ENCODE results near the gene PLCB1. TPM values are rescaled to one million over a fixed set of nuclear protein-coding genes. Genes with fewer than 3 reads are reported as not detected.

Gene PLCB1
- total and polyA plus RNA-seq, 10 of the 15 experiments (the other 5 are each of a cell fraction or from before 2014, with no cell fraction given): 0.05 to 5.3 (median 0.17) TPM; not detected in 1

GRCh38 chr20:8721098-8721497, 589.0 kb downstream of the PLCB1 start:
- Histone ChIP-seq H3K27ac (ENCODE audit: control insufficient read depth, insufficient read depth) (no peak overlapping the region), H3K27me3 (replicated peaks in 1 of 2; ENCODE audit: control insufficient read depth in 2 of 2, insufficient read depth in 2 of 2, low read length in 1 of 2) (peaks cover 1 to 2% of the 10 kb centered on the region in 2 experiments; a peak in 2 of 4 replicates), H3K79me2 (ENCODE audit: control insufficient read depth, insufficient read depth, low read length) (no peaks in the 10 kb centered on the region), H3K4me1 (ENCODE audit: control insufficient read depth, insufficient read depth, low read length) (no peaks in the 10 kb centered on the region), H3K9ac (ENCODE audit: control insufficient read depth, insufficient read depth, low read length) (no peak overlapping the region), H3K9me3 (replicated peaks; ENCODE audit: control insufficient read depth, insufficient read depth, low read length) (no peaks in the 10 kb centered on the region), H4K20me1 (ENCODE audit: control insufficient read depth, insufficient read depth) (no peaks in the 10 kb centered on the region), H3K4me3 (no peak overlapping the region), H3K4me2 (ENCODE audit: control insufficient read depth, insufficient read depth) (no peak overlapping the region), H2AFZ (ENCODE audit: control insufficient read depth, low read depth, low read length) (no peak overlapping the region), H3K36me3 (ENCODE audit: control insufficient read depth in 2 of 2, insufficient read depth in 2 of 2, low read length in 1 of 2) (no peaks in the 10 kb centered on the region)
- ATAC-seq: peak; percentile 86
- TF ChIP-seq RAD21 (IDR thresholded peaks at IDR 0.05; ENCODE audit: insufficient read depth, low read depth, low read length): peak; percentile 74
- no peak for TF ChIP-seq NFYA (IDR thresholded peaks at IDR 0.05; ENCODE audit: borderline replicate concordance, low read depth, low read length)
- TF ChIP-seq PAX8 (IDR thresholded peaks at IDR 0.05): no peak
- no peak for TF ChIP-seq EED (IDR thresholded peaks at IDR 0.05; ENCODE audit: low read depth)
- no peak for TF ChIP-seq PBX3 (IDR thresholded peaks at IDR 0.05; ENCODE audit: insufficient replicate concordance, low read depth, low read length)
- TF ChIP-seq TCF3 (IDR thresholded peaks at IDR 0.05; ENCODE audit: borderline replicate concordance, insufficient read depth, low read depth, low read length): no peak
- TF ChIP-seq SMAD1 (IDR thresholded peaks at IDR 0.05; ENCODE audit: low read depth, partially characterized antibody): no peak
- peak; percentile 56; the same call in 1 of the 2 replicates for TF ChIP-seq SMC3 (IDR thresholded peaks at IDR 0.05; ENCODE audit: borderline replicate concordance, low read length)
- no peak for TF ChIP-seq NFXL1 (IDR thresholded peaks at IDR 0.05; ENCODE audit: borderline replicate concordance)
- TF ChIP-seq NBN (IDR thresholded peaks at IDR 0.05): no peak
- no peak for TF ChIP-seq SIN3A (IDR thresholded peaks at IDR 0.05; ENCODE audit: low read depth, low read length)
- no peak for TF ChIP-seq MXI1 (IDR thresholded peaks at IDR 0.05; ENCODE audit: low read depth, low read length)
- peak; percentile 65 to 75 (median 67) for TF ChIP-seq CTCF (IDR thresholded peaks at IDR 0.05 in 2 of 3, conservative IDR thresholded peaks at IDR 0.05 in 1 of 3; ENCODE audit: control insufficient read depth in 2 of 3, extremely low read depth in 1 of 3, insufficient read depth in 1 of 3, low read depth in 3 of 3, low read length in 3 of 3)
- no peak for TF ChIP-seq MYC (IDR thresholded peaks at IDR 0.05; ENCODE audit: insufficient read depth, insufficient read length, insufficient replicate concordance, low read length, severe bottlenecking)
- TF ChIP-seq CBFB (IDR thresholded peaks at IDR 0.05; ENCODE audit: low read depth): no peak
- TF ChIP-seq RBBP5 (conservative IDR thresholded peaks at IDR 0.05): no peak
- CTCF ChIA-PET: interaction anchor here (0.6 to 7.5 kb wide), 57 partner anchors 8 to 1606 kb away, joined by 3 to 193 read pairs (median 4); partner anchors contain the start of gene PLCB1
- POLR2A ChIA-PET: no interaction called here
- WGBS (ENCODE audit: insufficient coverage, insufficient replicate concordance, low lambda C conversion rate, missing lambda C conversion rate): 26% methylated on average over 5 of the region's 5 CpGs
- BruUV-seq (replicated peaks): no TSS peak
- in situ Hi-C loops (cut with MboI): loop anchor here (5.0 kb wide), 2 partner anchors 584 to 679 kb away; no protein-coding TSS in a partner anchor
- RAD21 ChIA-PET (ENCODE audit: unreplicated experiment): interaction anchor here (0.9 to 4.2 kb wide), 11 partner anchors 13 to 785 kb away, joined by 3 to 72 read pairs (median 8); no protein-coding TSS in a partner anchor
- intact Hi-C loops (cut with micrococcal nuclease; ENCODE audit: unreplicated experiment): loop anchor here (1.0 to 5.0 kb wide), 5 partner anchors 184 to 785 kb away; partner anchors contain the start of gene PLCB1
- peak; percentile 7 for DNase-seq (ENCODE audit: low read depth, low spot score)
- FAIRE-seq: no peak
- SMC1A ChIA-PET (ENCODE audit: uncharacterized antibody, unreplicated experiment): interaction anchor here (0.7 to 5.0 kb wide), 25 partner anchors 8 to 785 kb away, joined by 3 to 86 read pairs (median 5); partner anchors contain the start of gene PLCB1
